NCI-H1930 (cell line): ENCODE data around the gene KCNMB2.

ENCODE experiments used
- DNase-seq, 2 experiments: peaks; one replicate each; lab custom pipeline; 2025; lab: John Stamatoyannopoulos, UW

KCNMB2 gene

GRCh38 chr3:178868681-178869080 is 332.4 kb downstream of the KCNMB2 start:
- no peak for DNase-seq

GRCh38 chr3:178870085-178870484 is 333.8 kb downstream of the KCNMB2 start:
- DNase-seq: no peak

GRCh38 chr3:178875157-178875556 is 338.9 kb downstream of the KCNMB2 start:
- no peak for DNase-seq

GRCh38 chr3:178875836-178876235 is 339.6 kb downstream of the KCNMB2 start:
- no peak for DNase-seq

- no peak for DNase-seq
Observed at GRCh38 chr3:178880274-178880673, 344.0 kb downstream of the KCNMB2 start.
